ENCODE measurements around the gene PIP4K2B. TPM values are rescaled to one million over a fixed set of nuclear protein-coding genes. Genes with fewer than 3 reads are reported as not detected.
A peak's percentile ranks its signal among the peaks of the same experiment; 100 is the strongest.
"Not testable (repeated sequence)": the region's sequence is repeated elsewhere in the genome, so short reads cannot be mapped to it uniquely, and the experiment has no call there.

PIP4K2B gene
- total and polyA plus RNA-seq, 8 donors = 9.0 to 22.2 (median 13.1) TPM

GRCh38 chr17:38729368-38729885 is 69.9 kb downstream of the PIP4K2B start:
- FAIRE-seq (no peak), DNase-seq (peak in 1 of 6 donors; percentile 23), ATAC-seq (no peak)
- intact Hi-C loops (cut with DNase I) = no loop called here
- Histone ChIP-seq H3K27me3 (no peaks in the 10 kb centered on the region), H3K27ac (peak overlapping the region; percentile 48 to 85 (median 70)), H3K4me1 (peaks cover 22 to 31% (median 27%) of the 10 kb centered on the region in 3 donors), H3K9me3 (no peaks in the 10 kb centered on the region), H3K36me3 (no peaks in the 10 kb centered on the region), H3K4me3 (peak overlapping the region in 3 of 4 donors; percentile 45 to 65 (median 64))
- TF ChIP-seq CTCF (IDR thresholded peaks at IDR 0.05) = no peak
- 23 to 24% methylated on average over 14 of the region's 14 CpGs for WGBS, 2 donors

- intact Hi-C loops (cut with DNase I) = no loop called here
- ATAC-seq = no peak
- TF ChIP-seq CTCF (IDR thresholded peaks at IDR 0.05) = no peak
- no peaks in the 10 kb centered on the region for H3K9me3 ChIP-seq
- no peak overlapping the region for H3K4me3 ChIP-seq
- no peaks in the 10 kb centered on the region for H3K27me3 ChIP-seq
- no peak for FAIRE-seq
- 74 to 75% methylated on average over 7 to 8 of the region's 8 CpGs for WGBS, 2 donors
- H3K27ac ChIP-seq = peak overlapping the region in 1 of 4 donors; percentile 2
- peak in 3 of 6 donors; percentile 30 to 70 (median 37) for DNase-seq
- peaks cover 15 to 20% (median 16%) of the 10 kb centered on the region in 3 donors for H3K4me1 ChIP-seq
- no peaks in the 10 kb centered on the region for H3K36me3 ChIP-seq
These were observed 71.0 kb downstream of the PIP4K2B start for GRCh38 chr17:38728290-38728831.

- TF ChIP-seq CTCF (IDR thresholded peaks at IDR 0.05) = no peak
- Histone ChIP-seq H3K4me3 (no peak overlapping the region), H3K27ac (no peak overlapping the region), H3K9me3 (no peaks in the 10 kb centered on the region), H3K36me3 (no peaks in the 10 kb centered on the region), H3K4me1 (peaks cover 11 to 15% (median 15%) of the 10 kb centered on the region in 3 donors), H3K27me3 (no peaks in the 10 kb centered on the region)
- FAIRE-seq (no peak), DNase-seq (peak in 1 of 6 donors; percentile 16), ATAC-seq (no peak)
- intact Hi-C loops (cut with DNase I) = no loop called here
- WGBS, 2 donors = 84 to 87% methylated on average over 5 of the region's 5 CpGs
These were observed 71.6 kb downstream of the PIP4K2B start for GRCh38 chr17:38727736-38728135.

GRCh38 chr17:38726145-38726544 is 73.2 kb downstream of the PIP4K2B start:
- H3K9me3 ChIP-seq; H3K27me3 ChIP-seq; intact Hi-C loops (cut with DNase I); ATAC-seq; FAIRE-seq; H3K27ac ChIP-seq; H3K4me1 ChIP-seq; H3K4me3 ChIP-seq: not testable (repeated sequence)
- DNase-seq = peak in 1 of 6 donors; percentile 35
- 52 to 69% methylated on average over 6 to 7 of the region's 8 CpGs for WGBS, 2 donors
- peaks cover 0 to 11% (median 0%) of the 10 kb centered on the region in 3 donors for H3K36me3 ChIP-seq

GRCh38 chr17:38725066-38725465 is 74.3 kb downstream of the PIP4K2B start:
- H3K9me3 ChIP-seq = no peaks in the 10 kb centered on the region
- no peak overlapping the region for H3K27ac ChIP-seq
- H3K36me3 ChIP-seq = peaks cover 0 to 19% (median 0%) of the 10 kb centered on the region in 3 donors
- intact Hi-C loops (cut with DNase I) = no loop called here
- 82 to 85% methylated on average over 10 of the region's 10 CpGs for WGBS, 2 donors
- H3K4me3 ChIP-seq = no peak overlapping the region
- H3K27me3 ChIP-seq = no peaks in the 10 kb centered on the region
- TF ChIP-seq CTCF (IDR thresholded peaks at IDR 0.05) = no peak
- no peak for FAIRE-seq
- peak in 1 of 6 donors; percentile 38 for DNase-seq
- H3K4me1 ChIP-seq = no peaks in the 10 kb centered on the region
- ATAC-seq = no peak

Measured in pancreas (tissue), 10 donors.